GM12872 (cell line): Measurements from ENCODE around the gene PRLH.

Experiments used
- TF ChIP-seq, protein P1 (sequence below): IDR thresholded peaks from 3 replicates; pipeline ENCODE4 v1.5.1; 2011; ENCODE audit warnings: low read depth, mild to moderate bottlenecking, low read length, moderate library complexity; ENCODE audit not compliant: insufficient read depth

PRLH gene

DNA sequence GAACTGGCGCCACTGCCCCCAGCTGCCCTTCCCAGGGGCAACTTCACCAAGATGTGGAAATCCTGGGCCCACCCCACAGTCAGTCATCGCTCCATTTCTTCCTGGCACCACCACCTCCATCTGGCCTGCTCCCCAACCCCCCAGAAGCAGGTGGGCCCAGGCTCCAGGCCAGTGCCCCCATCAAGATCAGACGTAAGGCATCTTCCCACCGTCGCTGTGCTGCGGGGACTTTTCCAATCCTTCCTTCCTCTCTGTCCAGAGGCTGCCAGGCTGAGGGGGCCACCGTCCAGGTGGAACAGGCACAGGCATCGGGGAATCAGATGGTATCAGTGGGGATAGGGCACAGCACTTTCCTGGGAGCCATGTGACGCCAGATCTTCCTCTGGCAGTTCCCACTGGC, 8.1 kb downstream of the PRLH start:
- TF ChIP-seq, protein P1, sequence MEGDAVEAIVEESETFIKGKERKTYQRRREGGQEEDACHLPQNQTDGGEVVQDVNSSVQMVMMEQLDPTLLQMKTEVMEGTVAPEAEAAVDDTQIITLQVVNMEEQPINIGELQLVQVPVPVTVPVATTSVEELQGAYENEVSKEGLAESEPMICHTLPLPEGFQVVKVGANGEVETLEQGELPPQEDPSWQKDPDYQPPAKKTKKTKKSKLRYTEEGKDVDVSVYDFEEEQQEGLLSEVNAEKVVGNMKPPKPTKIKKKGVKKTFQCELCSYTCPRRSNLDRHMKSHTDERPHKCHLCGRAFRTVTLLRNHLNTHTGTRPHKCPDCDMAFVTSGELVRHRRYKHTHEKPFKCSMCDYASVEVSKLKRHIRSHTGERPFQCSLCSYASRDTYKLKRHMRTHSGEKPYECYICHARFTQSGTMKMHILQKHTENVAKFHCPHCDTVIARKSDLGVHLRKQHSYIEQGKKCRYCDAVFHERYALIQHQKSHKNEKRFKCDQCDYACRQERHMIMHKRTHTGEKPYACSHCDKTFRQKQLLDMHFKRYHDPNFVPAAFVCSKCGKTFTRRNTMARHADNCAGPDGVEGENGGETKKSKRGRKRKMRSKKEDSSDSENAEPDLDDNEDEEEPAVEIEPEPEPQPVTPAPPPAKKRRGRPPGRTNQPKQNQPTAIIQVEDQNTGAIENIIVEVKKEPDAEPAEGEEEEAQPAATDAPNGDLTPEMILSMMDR = no peak

DNA sequence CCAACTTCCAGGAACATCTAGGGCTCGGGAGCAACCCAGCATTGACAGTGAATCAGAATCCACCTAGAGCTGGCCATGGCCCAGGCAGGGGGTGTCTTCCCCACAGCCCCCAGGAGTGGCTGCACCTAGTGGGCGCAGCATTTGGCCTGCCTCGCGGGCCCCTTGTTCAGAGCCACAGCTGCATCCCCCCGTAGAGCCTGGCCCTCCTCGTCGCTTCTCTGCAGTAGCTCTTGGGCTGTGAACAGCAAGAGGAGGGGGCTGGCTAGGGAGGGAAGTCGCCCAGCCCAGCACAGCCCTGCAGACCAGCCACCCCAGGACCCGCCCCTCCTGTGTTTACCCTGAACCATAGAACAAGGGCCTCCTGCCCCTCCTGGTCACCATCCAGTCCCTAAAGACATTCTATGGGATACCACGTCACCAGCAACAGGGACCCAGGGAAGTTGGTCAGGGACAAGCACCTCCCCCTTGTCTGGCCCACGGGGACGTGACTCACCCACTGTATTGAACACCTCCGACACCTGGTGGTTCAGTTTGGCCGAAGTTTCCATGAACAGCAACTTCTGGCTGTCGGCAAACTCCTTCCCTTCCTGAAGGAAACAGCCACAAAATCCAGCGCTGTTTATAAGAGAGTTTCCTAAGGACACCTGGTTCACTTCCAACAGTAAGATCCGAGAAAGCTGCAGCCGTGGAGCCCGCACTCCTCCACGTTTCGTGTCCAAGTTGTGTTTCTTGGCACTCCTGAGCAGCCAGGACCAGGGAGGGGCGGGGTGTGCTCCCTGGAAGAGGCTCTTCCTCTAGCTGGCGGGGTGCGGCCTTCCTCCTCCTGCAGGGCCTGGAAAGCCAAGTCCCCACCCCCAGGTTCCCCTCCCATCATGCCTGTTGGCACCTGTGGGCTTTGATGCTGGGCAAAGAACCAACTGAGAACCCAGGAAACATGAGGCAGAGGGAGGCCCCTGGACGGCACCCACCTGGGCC, 8.8 kb downstream of the PRLH start:
- TF ChIP-seq, protein P1 = no peak

DNA sequence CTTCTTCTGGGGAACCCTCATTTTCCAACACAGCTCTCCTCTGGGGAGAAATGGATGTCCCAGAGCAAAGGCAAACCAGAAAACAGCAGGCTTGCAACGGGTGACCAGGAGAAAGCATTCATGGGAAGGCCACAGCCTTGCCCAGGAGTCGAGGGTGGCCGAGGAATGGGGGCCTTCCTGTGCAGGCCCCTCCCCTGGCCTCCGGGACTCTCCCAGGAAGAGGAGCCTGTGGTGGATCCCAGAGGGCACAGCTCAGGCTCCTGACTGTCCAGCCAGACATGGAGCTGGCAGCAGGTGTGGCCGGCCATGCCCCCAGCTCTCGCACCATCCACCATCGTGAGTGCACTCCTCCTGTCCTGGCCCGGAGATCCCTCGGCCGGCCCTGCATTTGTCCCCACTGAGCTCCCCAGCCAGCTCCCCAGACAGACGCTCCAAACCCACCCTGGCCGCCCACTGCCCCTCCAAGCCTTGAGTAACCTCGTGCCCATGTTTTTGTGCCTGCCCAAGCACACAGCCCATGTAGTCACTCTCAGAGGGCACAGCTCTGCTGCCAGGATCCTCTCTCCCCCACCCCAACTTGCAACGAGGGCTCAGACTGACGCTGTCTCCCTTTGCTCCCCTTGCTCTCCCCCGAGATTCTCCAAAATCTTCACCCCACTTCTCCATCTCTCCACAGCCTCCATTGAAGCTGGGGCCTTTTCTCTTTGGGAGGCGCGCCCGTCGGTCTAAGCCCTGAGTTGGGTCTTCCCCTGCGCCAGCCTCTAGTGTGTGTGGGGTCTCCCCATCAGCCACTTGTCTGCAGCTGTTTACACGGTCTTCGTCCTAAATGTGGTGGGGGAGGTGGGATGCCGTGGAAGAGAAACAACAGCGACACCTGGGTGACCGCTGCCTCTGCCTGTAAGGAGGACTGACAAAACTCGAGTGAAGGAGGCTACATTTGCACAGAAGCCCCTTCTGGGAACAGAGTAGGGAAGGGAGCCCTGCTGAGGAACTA, 9.8 kb downstream of the PRLH start:
- TF ChIP-seq, protein P1 = no peak

DNA sequence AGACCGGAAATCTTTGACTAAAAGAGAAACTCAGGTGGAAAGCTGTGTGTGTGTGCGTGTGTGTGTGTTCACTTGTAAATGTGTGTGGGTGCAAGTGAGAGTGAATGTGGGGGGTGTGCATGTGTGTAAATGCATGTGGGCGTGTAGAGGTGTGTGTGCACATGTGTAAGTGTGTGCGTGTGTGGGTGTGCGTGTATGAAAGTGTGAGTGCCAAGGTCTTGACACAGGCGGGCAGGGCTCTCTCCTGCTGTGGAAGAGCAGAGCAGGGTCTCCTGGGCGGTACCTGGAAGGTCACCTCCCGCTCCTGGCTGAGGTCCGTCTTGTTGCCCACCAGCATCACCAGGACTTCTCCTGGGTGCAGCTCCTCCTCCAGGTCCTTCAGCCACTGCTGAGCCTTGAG, 10.6 kb downstream of the PRLH start:
- TF ChIP-seq, protein P1 = no peak

DNA sequence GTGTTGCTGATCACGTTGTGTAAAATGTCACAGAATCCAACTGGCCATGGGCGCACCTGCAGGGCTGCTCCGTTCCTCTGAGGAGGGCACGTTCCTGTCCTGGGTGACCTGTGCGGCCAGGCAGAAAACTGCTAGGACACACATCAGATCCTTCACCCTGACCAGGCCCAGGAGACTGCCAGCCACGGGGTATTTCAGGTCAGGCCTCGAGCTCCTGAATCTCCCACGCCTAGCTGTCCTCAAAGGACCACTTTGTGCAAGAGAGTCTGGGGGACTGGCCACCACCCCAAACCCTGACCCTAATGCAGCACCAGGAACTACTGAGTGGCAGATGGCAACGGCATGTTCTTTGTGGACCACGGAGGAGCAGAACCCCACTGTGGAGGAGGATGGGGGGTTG, 11.1 kb downstream of the PRLH start:
- TF ChIP-seq, protein P1 = no peak

DNA sequence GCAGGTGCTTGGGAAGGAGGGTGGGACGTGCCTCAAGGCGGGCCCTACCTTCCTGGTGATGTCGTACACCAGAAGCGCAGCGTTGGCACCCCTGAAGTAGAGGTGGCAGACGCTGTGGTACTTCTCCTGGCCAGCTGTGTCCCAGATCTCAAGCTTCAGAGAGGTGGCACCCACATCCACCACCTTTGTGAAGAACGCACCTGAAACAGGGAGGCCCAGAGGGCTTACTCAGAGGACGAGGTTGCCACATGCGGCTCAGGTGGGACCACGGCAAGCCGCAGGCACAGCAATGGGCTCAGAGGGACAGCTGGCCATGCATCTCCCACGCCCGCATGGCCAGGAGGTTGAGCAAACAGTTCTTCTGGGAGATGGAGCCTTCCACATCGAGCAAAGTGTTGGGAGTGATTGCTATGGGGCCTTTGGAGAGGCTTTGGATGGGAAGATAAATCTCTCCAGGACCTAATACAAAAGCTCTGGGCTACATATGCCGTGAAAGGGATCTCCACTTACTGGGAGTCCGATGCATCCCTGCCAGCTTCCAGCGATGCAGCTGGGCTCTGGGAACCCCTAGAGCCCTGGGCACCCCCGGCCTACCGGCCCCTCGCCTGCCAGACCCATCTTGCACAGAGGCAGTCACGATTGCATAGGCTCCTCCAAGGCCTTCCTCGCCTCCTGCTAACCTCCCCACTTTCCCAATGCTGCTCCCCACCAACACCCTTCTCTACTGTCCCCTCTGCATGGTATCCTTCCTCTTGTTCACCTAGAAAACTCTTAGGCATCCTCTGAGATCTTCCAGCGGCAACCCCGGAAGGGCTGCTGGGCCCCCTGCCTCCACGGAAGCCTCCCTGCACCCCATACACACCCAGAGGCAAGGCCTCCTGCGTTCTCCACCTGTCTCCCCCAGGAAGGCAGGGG, 11.8 kb downstream of the PRLH start:
- TF ChIP-seq, protein P1 = no peak
